GM12878 (cell line): Measurements from ENCODE around the gene FHL1. TPM values are rescaled to one million over a fixed set of nuclear protein-coding genes. Genes with fewer than 3 reads are reported as not detected.

Source experiments
- ATAC-seq: fragments of 200-7000 bp; cut with Tn5 transposase; 3 replicates; pipeline ENCODE4 v1.9.1; 2020; ENCODE audit warnings: mild to moderate bottlenecking, moderate library complexity
- BruUV-seq: library from RNA; stranded (reverse); fragments of 400-500 nt; replicated peaks from 2 replicates; lab custom pipeline; 2021; lab: Mats Ljungman, UMichigan
- CTCF ChIA-PET: fragments of 300-600 bp; sonication (Branson Sonifier 250); formaldehyde crosslinking; extraction: SDS; loops from one replicate; lab custom pipeline; 2021; ENCODE audit warnings: inconsistent platforms; lab: Yijun Ruan, JAX
- POLR2A ChIA-PET: fragments of 350-600 bp; formaldehyde crosslinking; extraction: SDS; loops from one replicate; lab custom pipeline; 2021; ENCODE audit warnings: inconsistent platforms; lab: Charles Lee
- RAD21 ChIA-PET: fragments of 300-600 bp; sonication (Branson Sonifier 250); formaldehyde crosslinking; loops from one replicate; lab custom pipeline; 2023; ENCODE audit warnings: antibody characterized with exemption; ENCODE audit not compliant: unreplicated experiment; lab: Charles Lee
- SMC1A ChIA-PET: fragments of 300-600 bp; sonication (Branson Sonifier 250); formaldehyde crosslinking; loops from one replicate; lab custom pipeline; 2023; ENCODE audit not compliant: unreplicated experiment, uncharacterized antibody; lab: Charles Lee
- DNase-seq: peaks from one replicate; pipeline ENCODE4 v3.0.0-alpha.2; 2011; ENCODE audit warnings: low read depth, low spot score
- FAIRE-seq: peaks from 3 replicates; lab custom pipeline; 2011; peaks lifted over from hg19 to GRCh38; lab: Jason Lieb, UNC
- H2AFZ ChIP-seq: 2 replicates; pipeline ENCODE4 v1.6.0; 2011; ENCODE audit warnings: low read depth, low read length, control low read depth; ENCODE audit not compliant: control insufficient read depth
- H3K27ac ChIP-seq: 2 replicates; pipeline ENCODE4 v1.5.1; 2011; ENCODE audit warnings: control low read depth; ENCODE audit not compliant: control insufficient read depth, insufficient read depth
- H3K27me3 ChIP-seq, 2 experiments: replicated peaks in 1 of 2; 2 replicates each; pipeline versions ENCODE4 v1.6.0 to v1.6.1; 2011; ENCODE audit warnings: low read length in 1 of 2; ENCODE audit not compliant: control insufficient read depth in 2 of 2, insufficient read depth in 2 of 2
- H3K36me3 ChIP-seq, 2 experiments: 2 replicates each; pipeline ENCODE4 v1.5.1; 2011; ENCODE audit warnings: low read length in 1 of 2; ENCODE audit not compliant: control insufficient read depth in 2 of 2, insufficient read depth in 2 of 2
- H3K4me1 ChIP-seq: 2 replicates; pipeline ENCODE4 v1.6.1; 2011; ENCODE audit warnings: mild to moderate bottlenecking, low read length, moderate library complexity, mixed read lengths; ENCODE audit not compliant: control insufficient read depth, insufficient read depth
- H3K4me2 ChIP-seq: 2 replicates; pipeline ENCODE4 v1.6.0; 2011; ENCODE audit warnings: control low read depth; ENCODE audit not compliant: control insufficient read depth, insufficient read depth
- H3K4me3 ChIP-seq: fragments of 200-600 bp; sonication (generic); 2 replicates; pipeline ENCODE4 v1.5.1; 2016
- H3K79me2 ChIP-seq: 2 replicates; pipeline ENCODE4 v1.6.0; 2011; ENCODE audit warnings: low read length; ENCODE audit not compliant: control insufficient read depth, insufficient read depth
- H3K9ac ChIP-seq: 2 replicates; pipeline ENCODE4 v1.8.0; 2011; ENCODE audit warnings: low read length, control low read depth, mixed read lengths; ENCODE audit not compliant: control insufficient read depth, insufficient read depth
- H3K9me3 ChIP-seq: replicated peaks from 3 replicates; pipeline ENCODE4 v1.5.1; 2011; ENCODE audit warnings: mild to moderate bottlenecking, low read length; ENCODE audit not compliant: control insufficient read depth, insufficient read depth
- H4K20me1 ChIP-seq: 2 replicates; pipeline ENCODE4 v1.6.0; 2011; ENCODE audit not compliant: control insufficient read depth, insufficient read depth
- ATF7 ChIP-seq: fragments of 450-650 bp; IDR thresholded peaks from 2 replicates; pipeline ENCODE4 v1.6.1; 2016; ENCODE audit warnings: low read depth, mild to moderate bottlenecking
- BHLHE40 ChIP-seq, 2 experiments: fragments of 450-650 bp in 1 of 2; IDR thresholded peaks; 2 replicates each; pipeline ENCODE4 v1.6.1; 2011 to 2017; ENCODE audit warnings: low read depth in 2 of 2, borderline replicate concordance in 1 of 2, improper control_type of control experiment in 1 of 2, low read length in 1 of 2, mild to moderate bottlenecking in 1 of 2
- BRCA1 ChIP-seq: IDR thresholded peaks from 2 replicates; pipeline ENCODE4 v1.6.1; 2011; ENCODE audit warnings: low read depth, low read length, improper control_type of control experiment
- FOXM1 ChIP-seq: IDR thresholded peaks from 2 replicates; pipeline ENCODE4 v1.6.1; 2012; ENCODE audit warnings: low read depth, mild to moderate bottlenecking, inconsistent platforms, low read length, moderate library complexity
- IKZF2 ChIP-seq, 2 experiments: fragments of 450-650 bp; IDR thresholded peaks; 2 replicates each; pipeline ENCODE4 v1.6.1; 2017; ENCODE audit warnings: mild to moderate bottlenecking in 2 of 2, moderate library complexity in 2 of 2
- JUND ChIP-seq: IDR thresholded peaks from 2 replicates; pipeline ENCODE4 v1.6.1; 2012; ENCODE audit warnings: low read depth, mild to moderate bottlenecking, low read length, improper control_type of control experiment, moderate library complexity
- MTA3 ChIP-seq: IDR thresholded peaks from 2 replicates; pipeline ENCODE4 v1.6.1; 2012; ENCODE audit warnings: low read length, inconsistent platforms, borderline replicate concordance
- RAD21 ChIP-seq: IDR thresholded peaks from 2 replicates; pipeline ENCODE4 v1.6.1; 2011; ENCODE audit warnings: mild to moderate bottlenecking, low read depth, low read length, moderate library complexity; ENCODE audit not compliant: insufficient read depth
- SRF ChIP-seq, 2 experiments: IDR thresholded peaks; 2 replicates each; pipeline ENCODE4 v1.6.1; 2011; ENCODE audit warnings: low read depth in 2 of 2, low read length in 2 of 2, mild to moderate bottlenecking in 1 of 2, moderate library complexity in 1 of 2
- YBX1 ChIP-seq: fragments of 450-650 bp; IDR thresholded peaks from 2 replicates; pipeline ENCODE4 v1.6.1; 2016; ENCODE audit warnings: antibody characterized with exemption
- WGBS: methylation state at CpG from one replicate; pipeline ENCODE4 v1.1.6; 2016; ENCODE audit warnings: low lambda C conversion rate; ENCODE audit not compliant: insufficient replicate concordance, insufficient coverage; ENCODE audit errors: missing lambda C conversion rate; 5-methylcytosine and 5-hydroxymethylcytosine counted together
- in situ Hi-C: fragments of 300-500 bp; cut with MboI; formaldehyde crosslinking; loops from 9 replicates; pipeline ENCODE4 v1.14.3; 2018; ENCODE audit warnings: mixed read lengths
- intact Hi-C: fragments of 100-400 bp; cut with micrococcal nuclease; formaldehyde crosslinking; loops from one replicate; pipeline ENCODE4 v1.14.2; 2022; ENCODE audit not compliant: unreplicated experiment
- polyA plus RNA-seq, 11 experiments: library from polyadenylated mRNA; depleted of rRNA in 4 of 11; unstranded in 6 of 11; stranded (reverse) in 5 of 11; fragments of >200 nt; fragmentation: Nextera tagmentation in 4 of 11; fragmentation: Illumina TruSeq in 1 of 11; extraction: Ambion mirVana in 4 of 11; extraction: Trizol in 1 of 11; gene quantifications; 1 replicate in 1 of 11; 2 replicates in 10 of 11; pipeline versions ENCODE4 v1.2.1 to v1.2.3, GENCODE V29; 2011 to 2016; ENCODE audit warnings: inconsistent platforms in 2 of 11, missing spikeins in 2 of 11, low read depth in 1 of 11
- total RNA-seq, 4 experiments: library from RNA; depleted of rRNA in 3 of 4; stranded (reverse); fragments of >200 nt in 3 of 4; fragmentation: Illumina TruSeq in 1 of 4; extraction: Trizol in 1 of 4; gene quantifications; 2 replicates each; pipeline versions ENCODE4 v1.2.1 to v1.2.3, GENCODE V29; 2013 to 2021
- TF ChIP-seq, protein P1 (sequence below): IDR thresholded peaks from 2 replicates; pipeline ENCODE4 v1.6.1; 2011; ENCODE audit warnings: borderline replicate concordance, low read depth, mild to moderate bottlenecking, moderate library complexity, low read length; ENCODE audit not compliant: insufficient read depth, poor library complexity, severe bottlenecking
- TF ChIP-seq, protein P2 (sequence below): IDR thresholded peaks from 2 replicates; pipeline ENCODE4 v1.6.1; 2012; ENCODE audit warnings: mild to moderate bottlenecking, low read depth, low read length
- TF ChIP-seq, protein P3 (sequence below): IDR thresholded peaks from 2 replicates; pipeline ENCODE4 v1.6.1; 2011; ENCODE audit warnings: borderline replicate concordance, low read depth, mild to moderate bottlenecking, moderate library complexity, mixed read lengths, low read length; ENCODE audit not compliant: insufficient read depth; ENCODE audit errors: extremely low read length
- TF ChIP-seq, protein P4 (sequence below): fragments of 450-650 bp; IDR thresholded peaks from 2 replicates; pipeline ENCODE4 v1.6.1; 2017; ENCODE audit warnings: antibody characterized with exemption, mild to moderate bottlenecking, moderate library complexity

Gene FHL1
- total and polyA plus RNA-seq, 10 of the 15 experiments (the other 5 are each of a cell fraction or from before 2014, with no cell fraction given), result 0.13 to 0.59 (median 0.34) TPM; not detected in 1

DNA sequence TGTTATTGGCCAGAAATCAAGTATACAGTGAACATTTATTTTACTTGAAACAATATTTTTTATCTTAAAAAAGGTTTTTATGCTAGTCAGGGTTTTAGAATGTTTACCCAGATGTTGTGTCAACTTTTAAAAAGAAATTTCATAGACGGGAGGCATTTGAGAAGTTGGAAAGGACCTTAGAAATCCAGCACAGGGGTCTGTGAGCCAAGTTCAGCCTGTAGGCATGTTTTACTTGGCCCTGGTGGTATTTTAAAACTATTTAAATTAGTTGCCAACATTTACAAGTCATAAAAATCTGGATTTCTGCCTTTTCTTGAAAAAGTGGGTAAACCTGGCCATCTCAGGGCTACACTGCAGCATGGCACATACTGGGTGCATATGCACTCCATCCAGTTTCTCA, 25.5 kb upstream of the FHL1 start:
- no TSS peak for BruUV-seq
- DNase-seq (no peak), ATAC-seq (no peak), FAIRE-seq (no peak)
- SMC1A ChIA-PET, result no interaction called here
- in situ Hi-C loops (no loop called here), intact Hi-C loops (no loop called here)
- Histone ChIP-seq H3K9ac (no peak overlapping the region), H3K79me2 (no peaks in the 10 kb centered on the region), H4K20me1 (no peaks in the 10 kb centered on the region), H3K36me3 (no peaks in the 10 kb centered on the region), H3K9me3 (no peaks in the 10 kb centered on the region), H3K27me3 (no peaks in the 10 kb centered on the region), H3K27ac (no peak overlapping the region), H2AFZ (no peak overlapping the region), H3K4me2 (no peak overlapping the region), H3K4me1 (no peaks in the 10 kb centered on the region), H3K4me3 (no peak overlapping the region)
- CTCF ChIA-PET, result no interaction called here
- POLR2A ChIA-PET, result no interaction called here
- RAD21 ChIA-PET, result no interaction called here
- WGBS, result 0% methylated on average over 1 of the region's 1 CpG
- TF ChIP-seq BRCA1, result no peak
- no peak for TF ChIP-seq SRF (IDR thresholded peaks at IDR 0.05; ENCODE audit: low read depth in 2 of 2, low read length in 2 of 2)
- no peak for TF ChIP-seq MTA3
- no peak for TF ChIP-seq ATF7
- TF ChIP-seq, protein P1, sequence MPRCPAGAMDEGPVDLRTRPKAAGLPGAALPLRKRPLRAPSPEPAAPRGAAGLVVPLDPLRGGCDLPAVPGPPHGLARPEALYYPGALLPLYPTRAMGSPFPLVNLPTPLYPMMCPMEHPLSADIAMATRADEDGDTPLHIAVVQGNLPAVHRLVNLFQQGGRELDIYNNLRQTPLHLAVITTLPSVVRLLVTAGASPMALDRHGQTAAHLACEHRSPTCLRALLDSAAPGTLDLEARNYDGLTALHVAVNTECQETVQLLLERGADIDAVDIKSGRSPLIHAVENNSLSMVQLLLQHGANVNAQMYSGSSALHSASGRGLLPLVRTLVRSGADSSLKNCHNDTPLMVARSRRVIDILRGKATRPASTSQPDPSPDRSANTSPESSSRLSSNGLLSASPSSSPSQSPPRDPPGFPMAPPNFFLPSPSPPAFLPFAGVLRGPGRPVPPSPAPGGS, result no peak
- TF ChIP-seq, protein P2, sequence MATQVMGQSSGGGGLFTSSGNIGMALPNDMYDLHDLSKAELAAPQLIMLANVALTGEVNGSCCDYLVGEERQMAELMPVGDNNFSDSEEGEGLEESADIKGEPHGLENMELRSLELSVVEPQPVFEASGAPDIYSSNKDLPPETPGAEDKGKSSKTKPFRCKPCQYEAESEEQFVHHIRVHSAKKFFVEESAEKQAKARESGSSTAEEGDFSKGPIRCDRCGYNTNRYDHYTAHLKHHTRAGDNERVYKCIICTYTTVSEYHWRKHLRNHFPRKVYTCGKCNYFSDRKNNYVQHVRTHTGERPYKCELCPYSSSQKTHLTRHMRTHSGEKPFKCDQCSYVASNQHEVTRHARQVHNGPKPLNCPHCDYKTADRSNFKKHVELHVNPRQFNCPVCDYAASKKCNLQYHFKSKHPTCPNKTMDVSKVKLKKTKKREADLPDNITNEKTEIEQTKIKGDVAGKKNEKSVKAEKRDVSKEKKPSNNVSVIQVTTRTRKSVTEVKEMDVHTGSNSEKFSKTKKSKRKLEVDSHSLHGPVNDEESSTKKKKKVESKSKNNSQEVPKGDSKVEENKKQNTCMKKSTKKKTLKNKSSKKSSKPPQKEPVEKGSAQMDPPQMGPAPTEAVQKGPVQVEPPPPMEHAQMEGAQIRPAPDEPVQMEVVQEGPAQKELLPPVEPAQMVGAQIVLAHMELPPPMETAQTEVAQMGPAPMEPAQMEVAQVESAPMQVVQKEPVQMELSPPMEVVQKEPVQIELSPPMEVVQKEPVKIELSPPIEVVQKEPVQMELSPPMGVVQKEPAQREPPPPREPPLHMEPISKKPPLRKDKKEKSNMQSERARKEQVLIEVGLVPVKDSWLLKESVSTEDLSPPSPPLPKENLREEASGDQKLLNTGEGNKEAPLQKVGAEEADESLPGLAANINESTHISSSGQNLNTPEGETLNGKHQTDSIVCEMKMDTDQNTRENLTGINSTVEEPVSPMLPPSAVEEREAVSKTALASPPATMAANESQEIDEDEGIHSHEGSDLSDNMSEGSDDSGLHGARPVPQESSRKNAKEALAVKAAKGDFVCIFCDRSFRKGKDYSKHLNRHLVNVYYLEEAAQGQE, result no peak
- no peak for TF ChIP-seq IKZF2 (IDR thresholded peaks at IDR 0.05)
- no peak for TF ChIP-seq YBX1
- TF ChIP-seq, protein P3, sequence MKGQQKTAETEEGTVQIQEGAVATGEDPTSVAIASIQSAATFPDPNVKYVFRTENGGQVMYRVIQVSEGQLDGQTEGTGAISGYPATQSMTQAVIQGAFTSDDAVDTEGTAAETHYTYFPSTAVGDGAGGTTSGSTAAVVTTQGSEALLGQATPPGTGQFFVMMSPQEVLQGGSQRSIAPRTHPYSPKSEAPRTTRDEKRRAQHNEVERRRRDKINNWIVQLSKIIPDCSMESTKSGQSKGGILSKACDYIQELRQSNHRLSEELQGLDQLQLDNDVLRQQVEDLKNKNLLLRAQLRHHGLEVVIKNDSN, result no peak
- no peak for TF ChIP-seq FOXM1
- TF ChIP-seq RAD21, result no peak
- TF ChIP-seq JUND, result no peak
- TF ChIP-seq BHLHE40 (IDR thresholded peaks at IDR 0.05; ENCODE audit: borderline replicate concordance in 1 of 2, low read depth in 2 of 2, low read length in 1 of 2), result no peak
- TF ChIP-seq, protein P4, sequence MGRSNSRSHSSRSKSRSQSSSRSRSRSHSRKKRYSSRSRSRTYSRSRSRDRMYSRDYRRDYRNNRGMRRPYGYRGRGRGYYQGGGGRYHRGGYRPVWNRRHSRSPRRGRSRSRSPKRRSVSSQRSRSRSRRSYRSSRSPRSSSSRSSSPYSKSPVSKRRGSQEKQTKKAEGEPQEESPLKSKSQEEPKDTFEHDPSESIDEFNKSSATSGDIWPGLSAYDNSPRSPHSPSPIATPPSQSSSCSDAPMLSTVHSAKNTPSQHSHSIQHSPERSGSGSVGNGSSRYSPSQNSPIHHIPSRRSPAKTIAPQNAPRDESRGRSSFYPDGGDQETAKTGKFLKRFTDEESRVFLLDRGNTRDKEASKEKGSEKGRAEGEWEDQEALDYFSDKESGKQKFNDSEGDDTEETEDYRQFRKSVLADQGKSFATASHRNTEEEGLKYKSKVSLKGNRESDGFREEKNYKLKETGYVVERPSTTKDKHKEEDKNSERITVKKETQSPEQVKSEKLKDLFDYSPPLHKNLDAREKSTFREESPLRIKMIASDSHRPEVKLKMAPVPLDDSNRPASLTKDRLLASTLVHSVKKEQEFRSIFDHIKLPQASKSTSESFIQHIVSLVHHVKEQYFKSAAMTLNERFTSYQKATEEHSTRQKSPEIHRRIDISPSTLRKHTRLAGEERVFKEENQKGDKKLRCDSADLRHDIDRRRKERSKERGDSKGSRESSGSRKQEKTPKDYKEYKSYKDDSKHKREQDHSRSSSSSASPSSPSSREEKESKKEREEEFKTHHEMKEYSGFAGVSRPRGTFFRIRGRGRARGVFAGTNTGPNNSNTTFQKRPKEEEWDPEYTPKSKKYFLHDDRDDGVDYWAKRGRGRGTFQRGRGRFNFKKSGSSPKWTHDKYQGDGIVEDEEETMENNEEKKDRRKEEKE, result no peak
